Activated T-helper 1 cell treated with Interleukin-2 at 50 U/mL for 16 hours (primary cell): Measurements from ENCODE around the gene MYZAP.

Source experiments
- DNase-seq: peaks from one replicate; pipeline ENCODE4 v3.0.0-alpha.2; 2020; ENCODE audit warnings: low read depth

Gene MYZAP

DNA sequence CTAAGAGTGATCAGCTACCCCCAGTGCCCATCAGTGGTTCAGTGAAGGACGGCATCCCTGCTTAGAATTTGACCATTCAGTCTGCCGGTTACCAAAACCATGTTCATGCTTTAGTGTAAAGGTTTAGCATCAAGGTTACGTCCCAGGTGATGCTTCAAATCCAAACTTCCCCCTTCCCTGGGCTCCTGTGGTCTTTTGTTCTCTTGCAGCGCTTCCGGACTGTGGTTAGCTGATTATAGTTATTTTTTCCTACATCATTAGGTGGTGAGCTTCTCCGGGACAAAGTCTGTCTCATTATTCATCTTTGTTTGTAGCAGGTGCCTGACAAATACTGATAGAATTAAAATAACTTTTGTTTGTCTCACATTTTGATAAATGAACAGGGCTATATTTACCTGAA is 28.3 kb upstream of the MYZAP start:
- no peak for DNase-seq

DNA sequence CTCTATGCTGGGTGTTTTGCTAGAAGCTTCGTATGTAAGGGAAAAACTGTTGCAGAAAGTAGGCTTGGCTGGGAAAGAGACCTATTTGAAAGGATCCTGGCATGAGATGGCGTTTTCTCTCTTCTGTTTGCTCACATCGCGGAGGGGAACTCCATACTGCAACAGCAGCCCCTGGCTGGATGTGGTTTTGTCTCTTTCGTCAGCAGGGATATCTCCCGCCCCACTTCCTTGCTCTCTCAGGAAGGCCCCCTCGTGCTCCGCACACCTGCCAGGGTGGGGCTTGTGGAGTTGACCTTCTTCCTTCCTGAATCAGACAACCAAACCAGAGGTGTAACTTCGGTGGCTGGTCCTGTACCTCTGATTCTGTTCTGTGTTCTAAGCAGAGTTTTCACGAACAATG is 26.4 kb upstream of the MYZAP start:
- DNase-seq: peak; percentile 9

DNA sequence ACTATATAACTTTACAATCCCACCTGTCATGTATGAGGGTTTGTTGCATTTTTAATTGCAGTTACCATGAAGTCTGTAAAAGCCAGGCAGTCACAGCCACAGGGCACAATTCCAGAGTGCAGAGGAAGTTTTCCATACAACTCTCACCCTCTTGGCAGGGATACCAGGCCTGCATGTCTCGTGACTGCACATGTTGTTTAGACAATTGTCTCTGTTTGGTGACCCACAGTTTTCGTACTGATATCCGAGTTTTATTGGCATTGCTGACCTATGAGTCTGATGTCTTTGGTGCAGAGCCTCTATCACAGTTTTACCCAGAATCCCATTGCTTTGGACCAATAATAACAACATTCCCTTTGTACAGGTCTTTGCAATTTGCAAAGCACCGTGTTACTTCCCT is 24.9 kb upstream of the MYZAP start:
- no peak for DNase-seq

DNA sequence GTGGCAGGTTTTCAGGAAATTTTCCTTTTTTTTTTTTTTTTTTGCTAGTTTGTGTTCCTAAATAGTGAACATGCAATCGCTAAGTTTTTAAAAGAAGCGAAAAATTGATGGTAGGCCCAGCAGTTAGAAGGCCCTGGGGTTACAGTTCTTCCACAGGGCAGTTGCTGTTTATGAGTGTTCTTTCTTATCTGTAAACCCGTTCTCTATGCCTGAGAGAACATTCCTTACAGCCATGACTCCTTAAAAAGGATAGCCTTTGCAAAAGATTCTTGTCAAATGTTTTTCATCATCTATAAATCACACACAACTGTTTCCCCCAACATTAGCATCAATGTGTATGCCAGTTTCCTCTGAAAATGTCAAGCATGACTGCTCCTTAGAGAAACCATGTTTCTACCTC is 23.8 kb upstream of the MYZAP start:
- no peak for DNase-seq

DNA sequence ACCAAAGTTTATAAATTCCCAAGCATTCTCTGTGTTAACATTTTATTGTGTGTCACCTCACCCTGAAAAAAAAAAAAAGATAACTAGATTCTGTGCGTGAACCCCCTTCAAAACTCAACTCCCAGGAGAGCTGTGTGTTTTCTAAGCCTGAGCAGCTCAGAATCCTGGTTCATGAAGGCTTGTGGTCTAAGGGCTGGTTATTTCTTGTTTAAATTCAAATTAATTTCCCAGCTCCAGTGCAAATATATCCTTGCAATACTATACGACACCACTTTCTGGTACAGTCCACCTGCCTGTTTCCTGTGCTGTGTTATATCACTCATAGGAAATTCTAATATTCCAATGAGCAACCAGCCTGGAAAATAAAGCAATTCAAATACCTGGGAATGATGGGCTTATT is 23.4 kb upstream of the MYZAP start:
- no peak for DNase-seq

DNA sequence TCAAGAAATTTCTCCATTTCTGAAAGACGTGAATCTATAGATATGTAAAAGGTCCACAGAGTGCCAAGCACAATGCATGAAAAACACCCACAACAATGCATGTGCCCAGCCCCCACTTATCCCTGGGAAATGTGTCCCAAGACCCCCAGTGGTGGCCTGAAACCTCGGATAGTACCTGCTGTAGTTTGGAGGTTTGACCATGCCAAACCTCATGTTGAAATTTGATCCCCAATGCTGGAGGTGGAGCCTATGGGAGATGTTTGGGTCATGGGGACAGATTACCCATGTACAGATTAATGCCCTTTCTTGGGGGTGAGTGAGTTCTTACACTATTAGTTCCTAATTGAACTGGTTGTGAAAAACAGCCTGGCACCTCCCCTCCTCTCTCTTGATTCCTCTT is 21.4 kb upstream of the MYZAP start:
- DNase-seq: no peak

DNA sequence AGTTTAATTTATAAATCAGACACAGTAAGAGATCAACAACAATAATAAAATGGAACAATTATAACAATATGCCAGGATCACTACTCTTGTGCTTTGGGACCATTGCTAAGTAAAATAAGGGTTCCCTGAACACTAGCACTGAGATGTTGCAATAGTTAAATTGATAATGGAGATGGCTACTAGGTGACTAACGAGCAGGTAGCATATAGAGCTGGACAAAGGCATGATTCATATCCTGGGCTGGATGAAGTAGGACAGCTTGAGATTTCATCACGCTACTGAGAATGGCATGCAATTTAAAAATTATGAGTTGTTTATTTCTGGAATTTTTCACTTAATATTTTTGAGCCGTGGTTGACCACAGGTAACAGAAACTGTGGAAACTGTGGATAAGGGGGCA is 20.7 kb upstream of the MYZAP start:
- DNase-seq: no peak

DNA sequence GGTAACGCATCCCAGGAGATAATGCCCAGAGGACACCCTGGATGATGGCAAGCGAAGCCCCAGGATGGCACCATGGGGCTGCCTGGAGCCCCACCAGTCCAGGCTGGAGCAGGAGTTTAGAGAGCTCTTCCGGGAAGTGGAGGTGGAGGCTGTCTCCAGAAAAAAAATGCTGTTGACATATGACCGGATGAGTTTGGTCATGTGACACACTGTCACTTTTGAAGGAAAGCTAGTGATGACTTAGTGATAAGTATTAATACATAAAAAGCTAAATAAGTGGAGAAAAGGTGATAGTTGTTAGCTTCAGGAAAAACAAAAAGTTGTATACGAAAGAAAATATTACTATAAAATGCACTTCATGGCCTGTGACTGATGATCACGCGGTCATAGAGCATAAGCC is 20.0 kb upstream of the MYZAP start:
- no peak for DNase-seq

DNA sequence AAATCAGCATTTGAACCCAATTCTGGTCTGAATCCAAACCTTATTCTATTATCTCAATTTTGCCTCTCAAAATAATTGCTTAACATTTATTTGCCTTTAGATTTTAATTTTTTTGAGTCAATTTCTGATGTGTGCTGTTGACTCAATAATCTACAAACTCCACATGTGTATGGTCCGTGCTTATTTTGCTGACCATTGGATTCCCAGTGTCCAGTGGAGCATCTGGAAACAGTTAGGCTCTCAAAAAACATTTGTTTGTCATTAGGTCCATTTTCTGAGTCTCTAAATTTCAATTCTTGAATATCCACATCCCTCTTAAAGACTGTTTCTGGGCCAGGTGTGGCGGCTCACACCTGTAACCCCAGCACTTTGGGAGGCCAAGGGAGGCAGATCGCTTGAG is 19.2 kb upstream of the MYZAP start:
- DNase-seq: no peak

DNA sequence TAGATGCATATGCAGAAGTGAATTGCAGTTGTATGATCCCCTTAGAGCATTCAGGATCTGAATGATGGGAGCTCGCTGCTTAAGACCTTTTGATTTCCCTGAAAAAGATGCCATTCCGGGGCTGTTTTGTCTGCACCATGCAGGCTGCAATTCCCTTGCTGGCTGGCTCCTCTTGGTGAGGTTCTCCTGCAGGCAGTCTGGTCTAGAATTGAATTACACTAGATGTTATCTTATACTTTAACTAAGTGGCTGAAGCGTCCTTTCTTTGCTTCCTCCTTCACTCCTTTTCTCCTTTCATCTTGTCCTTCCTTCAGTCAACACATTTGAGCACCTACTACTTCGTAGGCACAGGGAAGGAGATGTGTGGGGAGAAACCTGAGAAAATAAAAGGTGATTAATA is 18.6 kb upstream of the MYZAP start:
- DNase-seq: no peak

DNA sequence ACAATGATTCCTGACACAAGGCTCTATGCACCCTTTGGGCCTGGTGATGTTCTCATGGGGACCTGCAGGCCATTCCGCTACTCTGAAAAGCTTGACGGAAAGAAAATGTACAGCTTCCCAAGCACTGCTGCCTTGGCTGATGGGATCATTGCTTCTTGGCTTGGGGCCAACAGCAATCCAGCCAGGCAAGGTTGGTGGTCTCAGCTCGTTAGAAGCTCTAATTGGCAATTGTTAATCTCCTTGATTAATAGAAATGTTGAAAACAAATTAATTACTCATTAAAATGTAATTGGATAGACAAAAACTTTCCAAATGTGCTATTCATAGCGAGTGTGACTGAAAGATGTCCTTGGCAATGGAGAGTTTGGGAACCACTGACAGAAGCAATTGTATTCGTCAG is 16.3 kb upstream of the MYZAP start:
- no peak for DNase-seq

DNA sequence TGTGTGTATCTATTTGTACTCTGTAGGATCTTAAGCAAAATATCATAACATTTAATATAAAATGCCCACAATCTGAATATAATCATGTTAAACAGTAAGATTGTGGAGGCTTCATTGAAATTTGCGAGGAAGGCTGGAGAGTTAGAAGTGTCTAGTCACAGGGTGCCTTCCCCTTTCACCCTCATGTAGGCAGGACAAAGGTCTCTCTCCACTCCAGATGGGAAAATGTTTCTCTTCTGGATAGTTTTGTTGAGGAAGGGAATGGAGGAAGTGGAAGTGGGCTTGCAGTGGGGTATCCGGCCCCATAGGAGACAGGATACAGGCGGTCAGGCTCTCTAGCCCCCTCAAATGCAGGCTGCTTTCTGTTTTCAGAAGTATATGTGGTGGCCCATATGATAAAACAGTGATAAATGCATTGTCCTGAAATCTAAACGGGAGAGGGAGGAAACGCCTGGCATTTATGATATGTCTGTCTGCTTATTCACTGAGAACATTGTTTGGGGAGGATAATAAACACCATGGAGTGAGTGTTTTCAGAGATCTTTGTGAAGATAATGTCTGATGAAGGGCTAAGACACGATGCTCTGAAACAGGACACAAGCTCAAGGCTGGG is 13.3 kb upstream of the MYZAP start:
- no peak for DNase-seq

DNA sequence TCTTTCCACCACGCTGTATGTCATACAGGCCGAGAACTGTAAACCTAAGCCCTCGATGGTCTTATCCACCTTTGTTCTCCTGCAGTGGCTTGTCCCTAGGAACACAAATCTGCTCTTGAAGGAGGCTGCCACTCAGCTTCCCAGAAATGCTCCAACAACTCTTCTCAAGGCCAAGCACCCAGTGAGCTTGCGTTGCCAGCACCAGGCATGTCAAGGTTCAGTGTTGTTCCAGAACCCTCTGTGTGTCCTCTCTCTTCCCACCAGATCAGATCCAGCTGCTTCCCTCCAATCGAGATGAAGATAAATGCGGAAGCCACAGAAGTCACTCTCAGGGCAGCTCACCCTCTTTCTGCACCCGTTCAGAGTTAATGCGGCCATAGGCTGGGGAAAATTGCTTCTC is 11.3 kb upstream of the MYZAP start:
- no peak for DNase-seq

DNA sequence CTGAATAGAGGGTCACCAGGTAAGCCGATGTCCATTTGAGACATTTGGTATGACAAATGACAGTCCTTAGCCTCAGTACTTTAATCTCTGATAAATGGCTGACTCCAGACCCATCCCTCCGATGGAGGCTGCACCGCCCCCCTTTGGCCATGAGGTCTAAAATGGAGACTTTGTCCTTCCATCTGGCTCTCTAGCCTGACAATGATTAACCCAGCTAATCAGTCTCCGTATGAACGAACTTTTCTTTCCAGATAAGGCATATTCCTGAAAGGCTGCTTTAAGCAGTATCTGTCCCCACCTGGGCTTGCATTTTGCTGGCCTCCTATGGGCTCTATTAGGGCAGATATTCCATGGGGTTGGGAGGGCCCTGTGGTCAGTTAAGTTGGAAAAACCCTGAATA is 10.8 kb upstream of the MYZAP start:
- DNase-seq: no peak

DNA sequence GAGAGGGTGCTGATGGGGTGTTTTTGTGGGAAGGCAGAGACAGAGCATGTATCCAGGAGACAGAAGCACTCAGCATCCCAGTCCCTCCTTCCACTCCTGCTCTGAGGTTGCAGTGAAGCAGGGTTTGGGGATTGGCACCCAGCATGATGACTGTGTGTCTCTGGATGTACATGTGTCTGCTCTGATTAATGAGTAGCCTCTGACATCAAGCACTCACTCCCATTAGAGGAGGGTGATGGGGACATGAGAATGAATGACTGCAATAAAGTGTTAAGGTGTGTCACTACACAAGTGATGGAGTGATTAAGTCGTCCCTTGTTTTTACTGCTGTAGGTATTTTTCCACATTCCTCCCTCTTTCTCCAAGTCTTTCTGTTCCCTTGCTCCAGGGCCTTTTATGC is 9.6 kb upstream of the MYZAP start:
- DNase-seq: no peak

DNA sequence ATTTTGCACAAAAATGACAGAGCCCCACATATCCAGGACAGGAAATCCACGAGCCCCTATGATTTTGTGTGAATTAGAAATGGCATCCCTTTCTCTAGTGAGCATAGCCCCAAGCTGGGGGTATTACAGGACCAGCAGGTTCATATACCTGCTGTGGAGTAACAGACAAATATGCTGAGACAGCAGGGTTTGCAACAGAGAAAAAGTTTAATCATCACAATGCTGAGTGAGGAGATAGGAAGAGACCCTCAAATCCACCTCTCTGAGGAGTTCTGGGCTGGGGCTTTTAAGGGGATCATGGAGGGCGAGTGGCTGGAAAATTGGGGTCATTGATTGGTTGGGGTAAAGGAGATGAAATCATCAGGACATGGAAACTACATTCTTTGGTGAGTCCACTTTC is 8.4 kb upstream of the MYZAP start:
- DNase-seq: no peak

DNA sequence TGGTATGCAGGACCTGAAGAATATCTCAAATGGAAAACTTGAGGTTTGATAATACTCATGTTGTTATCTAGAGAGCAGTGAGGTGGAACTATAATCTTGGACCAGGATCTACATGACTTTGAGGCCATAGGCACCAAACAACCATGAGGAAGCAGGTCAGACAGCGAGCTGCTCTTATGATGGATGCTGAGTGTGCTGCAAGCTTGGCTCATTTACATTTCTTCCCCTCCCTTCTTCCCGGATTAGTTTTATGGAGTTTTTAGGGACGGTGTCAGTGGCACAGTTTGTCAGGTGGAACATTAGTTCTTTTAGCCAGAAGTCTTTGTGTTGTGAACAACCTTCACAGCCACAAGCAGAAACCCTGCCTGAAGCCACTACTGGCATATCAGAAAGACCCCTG is 8.0 kb upstream of the MYZAP start:
- DNase-seq: no peak

DNA sequence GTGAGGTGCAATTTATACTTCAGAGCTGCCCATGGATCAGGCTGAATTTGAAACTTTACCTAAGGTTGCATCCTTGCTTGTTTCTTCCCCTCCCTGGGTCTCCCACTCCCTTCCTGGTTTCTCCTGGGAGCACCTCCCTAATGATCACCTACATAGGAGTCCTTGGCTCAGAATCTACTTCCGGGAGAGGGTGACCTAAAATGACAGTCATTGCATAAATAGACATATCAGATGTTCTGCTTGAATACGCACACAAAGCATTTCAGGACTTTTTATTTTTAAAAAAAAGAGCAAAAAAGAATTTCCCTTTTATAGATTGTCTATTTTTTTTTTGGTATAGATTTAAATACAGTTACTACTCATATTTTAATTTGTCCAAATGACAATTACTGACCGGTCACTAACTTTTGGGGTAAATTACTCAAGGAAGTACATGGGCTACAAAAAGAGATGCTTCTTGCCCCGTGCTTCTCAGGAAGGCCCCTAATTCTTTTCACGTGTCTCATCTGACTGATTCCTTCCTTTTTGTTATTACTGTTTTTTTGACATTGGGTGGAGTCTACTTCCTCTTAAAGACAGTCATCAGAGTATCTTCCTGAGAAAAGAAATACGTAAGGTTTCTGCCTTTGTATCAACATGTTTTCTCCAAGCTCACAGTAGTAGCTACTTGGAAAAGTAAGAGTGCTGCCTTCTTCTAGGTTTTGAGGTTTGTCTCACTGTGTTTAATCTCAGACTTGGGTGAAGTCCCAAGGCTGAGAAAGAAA is 4.9 kb upstream of the MYZAP start:
- DNase-seq: no peak

DNA sequence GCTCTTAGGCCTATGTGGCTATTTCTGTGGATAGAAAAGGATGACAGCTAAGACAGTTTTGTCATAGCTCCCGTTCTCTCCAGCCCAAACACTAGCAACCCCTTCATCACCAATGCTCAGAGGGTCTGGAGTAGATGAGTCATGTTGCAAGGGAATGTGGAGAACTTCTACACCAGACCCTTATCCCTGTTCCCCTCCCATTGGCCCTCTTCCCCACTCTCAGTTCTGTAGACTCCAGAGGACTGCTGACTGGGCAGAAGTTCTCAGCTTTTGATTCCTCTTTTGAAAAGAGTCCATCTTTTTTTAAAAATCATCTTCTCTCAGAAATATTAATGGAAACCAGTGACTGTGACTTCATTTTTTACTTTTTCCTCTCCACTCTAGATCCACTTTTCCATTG is 2.4 kb upstream of the MYZAP start:
- no peak for DNase-seq

DNA sequence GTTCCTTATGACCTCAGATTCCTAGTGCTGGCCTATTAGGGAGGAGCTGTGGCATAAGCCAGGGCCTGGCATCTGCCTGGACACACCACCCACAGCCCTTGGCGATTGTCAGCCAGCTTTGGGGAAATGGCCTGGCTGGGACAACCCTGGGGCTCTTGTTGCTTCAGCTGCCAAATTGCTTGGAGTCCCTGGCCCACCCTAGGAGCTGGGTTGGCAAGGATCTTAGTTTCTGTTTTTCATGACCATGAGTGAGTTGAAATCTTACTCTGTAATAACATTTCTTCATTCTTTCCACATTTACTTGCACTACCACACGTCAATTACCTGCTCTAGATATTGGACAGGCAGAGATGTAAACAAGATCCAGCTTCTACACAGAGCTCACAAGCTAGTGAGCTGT is 1.9 kb upstream of the MYZAP start:
- no peak for DNase-seq

DNA sequence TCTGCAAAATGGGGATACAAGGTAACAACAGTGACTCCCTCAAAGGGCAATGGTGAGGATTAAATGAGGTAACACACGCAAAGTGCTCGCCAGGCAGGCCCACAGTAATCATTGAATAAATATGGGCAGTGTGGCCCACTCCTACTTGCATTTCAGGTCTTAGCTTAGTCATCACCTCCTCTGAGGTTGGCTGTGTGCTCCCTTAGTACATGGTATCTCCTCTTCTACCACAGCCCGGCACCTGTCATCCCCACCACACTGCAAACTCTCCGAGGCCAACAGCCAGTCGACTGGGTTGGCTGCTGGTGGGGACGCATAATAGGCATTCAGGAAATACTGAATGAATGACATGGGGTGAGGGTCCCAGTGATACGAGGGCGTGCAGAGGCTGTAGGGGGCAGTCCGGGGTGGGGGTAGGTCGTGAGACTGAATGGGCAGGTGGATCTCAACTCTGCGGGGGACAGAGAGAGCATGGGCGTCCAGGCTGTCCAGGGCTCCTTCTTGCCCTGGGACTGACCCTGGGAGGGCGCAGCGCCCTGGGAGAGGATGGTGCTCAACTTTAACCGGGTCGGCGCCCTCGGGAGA is 375 bp upstream of the MYZAP start:
- DNase-seq: no peak

DNA sequence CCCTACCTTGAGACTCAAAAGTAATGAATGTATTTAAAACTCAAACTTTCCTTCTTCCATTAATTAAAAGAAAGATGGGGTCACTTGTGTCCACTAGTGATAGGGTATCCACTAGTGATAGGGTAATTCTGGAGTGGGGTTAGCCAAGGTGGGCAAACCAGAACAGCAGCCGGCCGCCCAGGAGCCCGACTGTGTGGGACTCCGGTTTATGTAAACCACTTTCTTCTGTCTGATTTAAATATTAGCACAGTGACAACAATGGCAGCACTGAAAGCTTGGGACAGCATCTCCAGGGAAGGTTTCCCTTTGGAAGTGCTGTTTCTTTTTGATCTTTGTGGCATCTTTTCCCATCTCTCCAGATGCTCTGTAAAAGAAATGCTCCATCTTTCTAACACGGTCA is 722 bp downstream of the MYZAP start:
- no peak for DNase-seq

DNA sequence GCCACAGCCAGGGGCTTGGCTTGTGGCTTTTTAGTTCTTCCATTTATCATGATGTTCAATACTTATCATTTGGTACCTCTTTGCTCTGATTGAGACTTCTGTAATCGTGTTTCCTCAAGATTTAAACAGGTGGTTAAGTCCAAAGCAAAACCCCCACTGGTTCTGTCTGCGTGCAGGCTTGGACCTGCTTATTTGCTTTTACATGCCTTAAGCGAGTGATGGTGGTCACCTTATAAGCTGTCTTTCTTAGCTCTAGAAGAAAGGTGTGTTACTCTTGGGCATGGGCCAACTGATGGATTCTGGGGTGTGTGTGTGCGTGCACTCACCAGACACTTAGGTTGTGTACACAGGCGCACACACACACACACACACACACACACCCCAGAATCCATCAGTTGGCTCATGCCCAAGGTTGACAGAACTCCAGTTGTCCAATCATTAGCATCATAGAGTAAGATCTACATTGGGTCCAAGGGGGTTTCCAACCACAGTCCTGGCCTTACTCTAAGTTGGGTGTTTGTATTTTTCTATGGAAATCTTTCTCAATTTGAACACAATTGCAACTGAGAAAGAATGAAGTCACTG is 1.2 kb downstream of the MYZAP start:
- DNase-seq: no peak

DNA sequence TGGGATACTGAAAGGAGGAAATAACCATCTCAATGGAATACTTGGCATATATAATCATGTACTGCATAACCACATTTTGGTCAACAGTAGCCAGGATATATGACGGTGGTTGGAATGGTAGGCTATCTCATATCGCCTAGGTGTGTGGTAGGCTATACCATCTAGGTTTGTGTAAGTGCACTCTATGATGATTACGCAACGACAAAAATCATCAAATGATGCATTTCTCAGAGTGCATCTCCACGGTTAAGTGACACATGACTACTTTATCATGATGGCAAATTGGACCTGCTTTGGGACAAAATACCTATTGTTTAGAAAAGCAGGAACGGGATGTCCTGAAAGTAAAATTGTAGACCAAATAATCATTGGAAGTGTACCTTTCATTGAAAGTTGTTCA is 2.8 kb downstream of the MYZAP start:
- no peak for DNase-seq
